ENCODE measurements around the gene QPCTL.
A peak's percentile ranks its signal among the peaks of the same experiment; 100 is the strongest.

QPCTL gene

DNA sequence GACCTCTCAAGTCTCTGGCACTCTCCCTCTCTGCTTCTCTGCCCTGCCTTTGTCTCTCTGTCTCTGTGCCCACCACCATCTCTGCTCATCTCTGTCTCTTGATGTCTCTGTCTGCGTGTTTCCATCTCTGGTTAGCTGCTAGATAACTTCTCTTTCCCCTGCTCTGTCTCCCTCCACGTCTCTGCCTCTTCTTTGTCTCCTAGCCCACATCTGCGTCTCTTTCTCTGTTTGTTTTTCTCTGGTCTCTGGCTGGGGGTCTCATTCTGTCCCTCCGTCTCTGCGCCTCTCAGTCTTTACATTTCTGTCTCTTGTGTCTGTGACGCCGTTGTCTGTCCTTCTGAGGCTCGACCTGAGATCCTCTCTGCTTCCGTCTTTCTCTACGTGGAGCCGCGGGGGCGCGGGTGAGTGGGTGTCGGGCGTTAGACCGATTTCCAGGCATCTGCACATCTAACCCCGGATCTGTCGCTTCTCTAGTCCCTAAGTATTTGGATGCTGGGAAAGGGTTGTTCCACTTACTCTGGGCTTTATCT lies 24.1 kb upstream of the QPCTL start:
- Histone ChIP-seq H3K27me3 (ENCODE audit: insufficient read depth, poor library complexity, severe bottlenecking) (peaks cover 12% of the 10 kb centered on the region), H3K27ac (replicated peaks) (no peak overlapping the region), H3K4me3 (replicated peaks; ENCODE audit: insufficient read depth, low read length) (peak overlapping the region; percentile 48)
- peak in 1 of 2 experiments; percentile 32 for DNase-seq (ENCODE audit: low read depth in 1 of 2, low spot score in 1 of 2)
- TF ChIP-seq, protein P1, sequence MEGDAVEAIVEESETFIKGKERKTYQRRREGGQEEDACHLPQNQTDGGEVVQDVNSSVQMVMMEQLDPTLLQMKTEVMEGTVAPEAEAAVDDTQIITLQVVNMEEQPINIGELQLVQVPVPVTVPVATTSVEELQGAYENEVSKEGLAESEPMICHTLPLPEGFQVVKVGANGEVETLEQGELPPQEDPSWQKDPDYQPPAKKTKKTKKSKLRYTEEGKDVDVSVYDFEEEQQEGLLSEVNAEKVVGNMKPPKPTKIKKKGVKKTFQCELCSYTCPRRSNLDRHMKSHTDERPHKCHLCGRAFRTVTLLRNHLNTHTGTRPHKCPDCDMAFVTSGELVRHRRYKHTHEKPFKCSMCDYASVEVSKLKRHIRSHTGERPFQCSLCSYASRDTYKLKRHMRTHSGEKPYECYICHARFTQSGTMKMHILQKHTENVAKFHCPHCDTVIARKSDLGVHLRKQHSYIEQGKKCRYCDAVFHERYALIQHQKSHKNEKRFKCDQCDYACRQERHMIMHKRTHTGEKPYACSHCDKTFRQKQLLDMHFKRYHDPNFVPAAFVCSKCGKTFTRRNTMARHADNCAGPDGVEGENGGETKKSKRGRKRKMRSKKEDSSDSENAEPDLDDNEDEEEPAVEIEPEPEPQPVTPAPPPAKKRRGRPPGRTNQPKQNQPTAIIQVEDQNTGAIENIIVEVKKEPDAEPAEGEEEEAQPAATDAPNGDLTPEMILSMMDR (IDR thresholded peaks at IDR 0.05; ENCODE audit: insufficient read depth, low read length) = no peak
- TF ChIP-seq GABPA (IDR thresholded peaks at IDR 0.05; ENCODE audit: low read depth) (no peak), POLR2AphosphoS5 (IDR thresholded peaks at IDR 0.05; ENCODE audit: low read depth) (no peak)

GRCh38 chr19:45670670-45671453 lies 21.6 kb upstream of the QPCTL start:
- Histone ChIP-seq H3K27me3 (ENCODE audit: insufficient read depth, poor library complexity, severe bottlenecking) (peaks cover 17% of the 10 kb centered on the region), H3K4me3 (replicated peaks; ENCODE audit: insufficient read depth, low read length) (no peak overlapping the region), H3K27ac (replicated peaks) (no peak overlapping the region)
- DNase-seq (ENCODE audit: low read depth in 1 of 2, low spot score in 1 of 2) = peak in 1 of 2 experiments; percentile 43
- TF ChIP-seq POLR2AphosphoS5 (IDR thresholded peaks at IDR 0.05; ENCODE audit: low read depth) = no peak
- TF ChIP-seq, protein P1 (IDR thresholded peaks at IDR 0.05; ENCODE audit: insufficient read depth, low read length) = no peak
- TF ChIP-seq SPI1 (IDR thresholded peaks at IDR 0.05; ENCODE audit: borderline replicate concordance, low read depth) = no peak
- TF ChIP-seq REST (IDR thresholded peaks at IDR 0.05; ENCODE audit: insufficient replicate concordance, low read depth) = no peak
- no peak for TF ChIP-seq GABPA (IDR thresholded peaks at IDR 0.05; ENCODE audit: low read depth)

DNA sequence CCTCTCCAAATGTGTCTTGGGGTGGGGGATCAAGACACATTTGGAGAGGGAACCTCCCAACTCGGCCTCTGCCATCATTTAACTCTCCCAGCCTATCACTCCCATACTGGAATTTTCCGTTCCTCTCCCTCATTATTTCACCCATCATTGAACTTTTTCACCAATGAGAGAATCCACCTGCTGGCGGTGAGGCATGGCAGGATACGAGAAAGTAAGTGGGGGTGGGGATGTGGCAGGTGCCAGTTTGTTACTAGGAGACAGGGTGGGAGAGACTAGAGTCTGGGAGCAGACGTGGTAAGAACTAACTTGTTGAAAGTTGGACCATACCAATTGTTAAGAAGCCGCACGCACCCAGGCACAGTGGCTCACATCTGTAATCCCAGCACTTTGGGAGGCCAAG lies 17.5 kb upstream of the QPCTL start:
- Histone ChIP-seq H3K27ac (replicated peaks) (no peak overlapping the region), H3K4me3 (replicated peaks; ENCODE audit: insufficient read depth, low read length) (no peak overlapping the region), H3K27me3 (ENCODE audit: insufficient read depth, poor library complexity, severe bottlenecking) (peaks cover 14% of the 10 kb centered on the region)
- DNase-seq (ENCODE audit: low read depth in 1 of 2, low spot score in 1 of 2) = no peak
- TF ChIP-seq, protein P1 (IDR thresholded peaks at IDR 0.05; ENCODE audit: insufficient read depth, low read length) = no peak
- TF ChIP-seq POLR2AphosphoS5 (IDR thresholded peaks at IDR 0.05; ENCODE audit: low read depth) (no peak), SPI1 (IDR thresholded peaks at IDR 0.05; ENCODE audit: borderline replicate concordance, low read depth) (no peak), REST (IDR thresholded peaks at IDR 0.05; ENCODE audit: insufficient replicate concordance, low read depth) (no peak), GABPA (IDR thresholded peaks at IDR 0.05; ENCODE audit: low read depth) (no peak)
